ENCODE results near the gene CMC2. TPM values are rescaled to one million over a fixed set of nuclear protein-coding genes. Genes with fewer than 3 reads are reported as not detected.
A peak's percentile ranks its signal among the peaks of the same experiment; 100 is the strongest.

Gene CMC2
- total RNA-seq, 1 experiment from 2014 or later: 38.9 TPM

GRCh38 chr16:81035975-81036750 is 29.5 kb upstream of the CMC2 start:
- Histone ChIP-seq H3K36me3 (ENCODE audit: insufficient read depth, low read length) (peaks cover 10% of the 10 kb centered on the region; the same call in 1 of the 2 replicates), H3K9ac (ENCODE audit: low read length) (peak overlapping the region; percentile 74), H3K79me2 (ENCODE audit: low read length) (peaks cover 49% of the 10 kb centered on the region), H3K9me3 (ENCODE audit: low read length) (no peaks in the 10 kb centered on the region), H4K20me1 (ENCODE audit: insufficient read depth, low read depth, low read length) (0 out of 2 replicates have a peak, but pooled peaks cover 9% of the 10 kb centered on the region), H3K27ac (ENCODE audit: low read length) (0 out of 2 replicates have a peak overlapping the region, but pooled peaks have one; percentile 1), H3K4me2 (ENCODE audit: low read depth, low read length, poor library complexity, severe bottlenecking) (peak overlapping the region; percentile 89), H3K27me3 (ENCODE audit: low read length) (no peaks in the 10 kb centered on the region), H3K4me1 (ENCODE audit: low read length) (peaks cover 9% of the 10 kb centered on the region), H3K4me3 (ENCODE audit: low read length) (peak overlapping the region; percentile 75), H2AFZ (ENCODE audit: low read length) (no peak overlapping the region), H3K9me2 (replicated peaks; ENCODE audit: insufficient read depth, low read length) (no peaks in the 10 kb centered on the region)
- DNase-seq: peak; percentile 78

GRCh38 chr16:81035398-81035974 is 28.8 kb upstream of the CMC2 start, which contains the start of gene ATMIN:
TSS of gene ATMIN (plus strand) at chr16:81035842. CDS start at chr16:81035871, 29 bp downstream.
- Histone ChIP-seq H3K9me3 (ENCODE audit: low read length) (no peaks in the 10 kb centered on the region), H3K36me3 (ENCODE audit: insufficient read depth, low read length) (peaks cover 3% of the 10 kb centered on the region; the same call in 1 of the 2 replicates), H4K20me1 (ENCODE audit: insufficient read depth, low read depth, low read length) (0 out of 2 replicates have a peak, but pooled peaks cover 4% of the 10 kb centered on the region), H3K9ac (ENCODE audit: low read length) (peak within 1 kb of the TSS; percentile 74), H3K4me1 (ENCODE audit: low read length) (peaks cover 9% of the 10 kb centered on the region), H3K4me2 (ENCODE audit: low read depth, low read length, poor library complexity, severe bottlenecking) (peak within 1 kb of the TSS; percentile 89), H2AFZ (ENCODE audit: low read length) (no peak within 1 kb of the TSS), H3K9me2 (replicated peaks; ENCODE audit: insufficient read depth, low read length) (no peaks in the 10 kb centered on the region), H3K79me2 (ENCODE audit: low read length) (peaks cover 42% of the 10 kb centered on the region), H3K27ac (ENCODE audit: low read length) (0 out of 2 replicates have a peak within 1 kb of the TSS, but pooled peaks have one; percentile 1), H3K4me3 (ENCODE audit: low read length) (peak within 1 kb of the TSS; percentile 75), H3K27me3 (ENCODE audit: low read length) (no peaks in the 10 kb centered on the region)
- DNase-seq: peak; percentile 96

GRCh38 chr16:81029930-81030604 is 23.4 kb upstream of the CMC2 start:
- Histone ChIP-seq H3K79me2 (ENCODE audit: low read length) (no peaks in the 10 kb centered on the region), H3K27ac (ENCODE audit: low read length) (no peak overlapping the region), H3K9me2 (replicated peaks; ENCODE audit: insufficient read depth, low read length) (no peaks in the 10 kb centered on the region), H3K4me1 (ENCODE audit: low read length) (no peaks in the 10 kb centered on the region), H3K9ac (ENCODE audit: low read length) (no peak overlapping the region), H3K4me3 (ENCODE audit: low read length) (no peak overlapping the region), H3K27me3 (ENCODE audit: low read length) (no peaks in the 10 kb centered on the region), H3K4me2 (ENCODE audit: low read depth, low read length, poor library complexity, severe bottlenecking) (no peak overlapping the region), H3K36me3 (ENCODE audit: insufficient read depth, low read length) (peaks cover 23% of the 10 kb centered on the region), H4K20me1 (ENCODE audit: insufficient read depth, low read depth, low read length) (no peaks in the 10 kb centered on the region), H2AFZ (ENCODE audit: low read length) (no peak overlapping the region), H3K9me3 (ENCODE audit: low read length) (no peaks in the 10 kb centered on the region)
- no peak for DNase-seq

GRCh38 chr16:81026429-81026828 is 19.7 kb upstream of the CMC2 start:
- Histone ChIP-seq H3K4me1 (ENCODE audit: low read length) (no peaks in the 10 kb centered on the region), H3K4me2 (ENCODE audit: low read depth, low read length, poor library complexity, severe bottlenecking) (no peak overlapping the region), H3K9me2 (replicated peaks; ENCODE audit: insufficient read depth, low read length) (no peaks in the 10 kb centered on the region), H3K27me3 (ENCODE audit: low read length) (no peaks in the 10 kb centered on the region), H3K9ac (ENCODE audit: low read length) (no peak overlapping the region), H3K4me3 (ENCODE audit: low read length) (no peak overlapping the region), H3K27ac (ENCODE audit: low read length) (no peak overlapping the region), H3K9me3 (ENCODE audit: low read length) (no peaks in the 10 kb centered on the region), H3K36me3 (ENCODE audit: insufficient read depth, low read length) (peaks cover 45% of the 10 kb centered on the region), H2AFZ (ENCODE audit: low read length) (no peak overlapping the region), H3K79me2 (ENCODE audit: low read length) (no peaks in the 10 kb centered on the region), H4K20me1 (ENCODE audit: insufficient read depth, low read depth, low read length) (no peaks in the 10 kb centered on the region)
- DNase-seq: no peak

- H3K9me2 ChIP-seq (replicated peaks; ENCODE audit: insufficient read depth, low read length): no peaks in the 10 kb centered on the region
- no peaks in the 10 kb centered on the region for H3K9me3 ChIP-seq (ENCODE audit: low read length)
- H3K4me3 ChIP-seq (ENCODE audit: low read length): no peak overlapping the region
- H3K4me2 ChIP-seq (ENCODE audit: low read depth, low read length, poor library complexity, severe bottlenecking): no peak overlapping the region
- no peaks in the 10 kb centered on the region; the same call in none of the 2 replicates for H3K79me2 ChIP-seq (ENCODE audit: low read length)
- H3K36me3 ChIP-seq (ENCODE audit: insufficient read depth, low read length): peaks cover 72% of the 10 kb centered on the region
- no peak overlapping the region for H3K9ac ChIP-seq (ENCODE audit: low read length)
- no peak overlapping the region for H3K27ac ChIP-seq (ENCODE audit: low read length)
- H2AFZ ChIP-seq (ENCODE audit: low read length): no peak overlapping the region
- DNase-seq: no peak
- H3K4me1 ChIP-seq (ENCODE audit: low read length): no peaks in the 10 kb centered on the region
- H3K27me3 ChIP-seq (ENCODE audit: low read length): no peaks in the 10 kb centered on the region
- no peaks in the 10 kb centered on the region for H4K20me1 ChIP-seq (ENCODE audit: insufficient read depth, low read depth, low read length)
These were observed 11.8 kb upstream of the CMC2 start for GRCh38 chr16:81018496-81018895.

- Histone ChIP-seq H3K27me3 (ENCODE audit: low read length) (no peaks in the 10 kb centered on the region), H3K4me1 (ENCODE audit: low read length) (no peaks in the 10 kb centered on the region), H3K4me3 (ENCODE audit: low read length) (no peak overlapping the region), H2AFZ (ENCODE audit: low read length) (no peak overlapping the region), H3K4me2 (ENCODE audit: low read depth, low read length, poor library complexity, severe bottlenecking) (no peak overlapping the region), H4K20me1 (ENCODE audit: insufficient read depth, low read depth, low read length) (no peaks in the 10 kb centered on the region), H3K79me2 (ENCODE audit: low read length) (peaks cover 26% of the 10 kb centered on the region), H3K9me2 (replicated peaks; ENCODE audit: insufficient read depth, low read length) (no peaks in the 10 kb centered on the region), H3K27ac (ENCODE audit: low read length) (no peak overlapping the region), H3K9me3 (ENCODE audit: low read length) (no peaks in the 10 kb centered on the region), H3K9ac (ENCODE audit: low read length) (no peak overlapping the region), H3K36me3 (ENCODE audit: insufficient read depth, low read length) (peaks cover 50% of the 10 kb centered on the region)
- DNase-seq: no peak
These were observed 8.0 kb upstream of the CMC2 start for GRCh38 chr16:81014672-81015071.

- Histone ChIP-seq H3K9me2 (replicated peaks; ENCODE audit: insufficient read depth, low read length) (no peaks in the 10 kb centered on the region), H3K79me2 (ENCODE audit: low read length) (peaks cover 43% of the 10 kb centered on the region), H3K9ac (ENCODE audit: low read length) (no peak overlapping the region), H3K9me3 (ENCODE audit: low read length) (no peaks in the 10 kb centered on the region), H2AFZ (ENCODE audit: low read length) (no peak overlapping the region), H3K27me3 (ENCODE audit: low read length) (no peaks in the 10 kb centered on the region), H3K27ac (ENCODE audit: low read length) (no peak overlapping the region), H3K4me1 (ENCODE audit: low read length) (peaks cover 14% of the 10 kb centered on the region), H3K36me3 (ENCODE audit: insufficient read depth, low read length) (peaks cover 44% of the 10 kb centered on the region), H3K4me2 (ENCODE audit: low read depth, low read length, poor library complexity, severe bottlenecking) (no peak overlapping the region), H3K4me3 (ENCODE audit: low read length) (no peak overlapping the region), H4K20me1 (ENCODE audit: insufficient read depth, low read depth, low read length) (0 out of 2 replicates have a peak, but pooled peaks cover 4% of the 10 kb centered on the region)
- no peak for DNase-seq
These were observed 6.3 kb upstream of the CMC2 start for GRCh38 chr16:81012974-81013373.

GRCh38 chr16:81008505-81008789 is 1.8 kb upstream of the CMC2 start:
- peak overlapping the region; percentile 97 for H3K9ac ChIP-seq (ENCODE audit: low read length)
- DNase-seq: no peak

More at GRCh38 chr16:81008505-81008789, 1.8 kb upstream of the CMC2 start:
- peaks cover 5% of the 10 kb centered on the region; the same call in 1 of the 2 replicates for H4K20me1 ChIP-seq (ENCODE audit: insufficient read depth, low read depth, low read length)
- no peak overlapping the region for H2AFZ ChIP-seq (ENCODE audit: low read length)
- no peaks in the 10 kb centered on the region for H3K9me2 ChIP-seq (replicated peaks; ENCODE audit: insufficient read depth, low read length)
- H3K27ac ChIP-seq (ENCODE audit: low read length): peak overlapping the region; percentile 82
- no peaks in the 10 kb centered on the region for H3K9me3 ChIP-seq (ENCODE audit: low read length)
- no peaks in the 10 kb centered on the region for H3K27me3 ChIP-seq (ENCODE audit: low read length)
- H3K36me3 ChIP-seq (ENCODE audit: insufficient read depth, low read length): peaks cover 12% of the 10 kb centered on the region; the same call in 1 of the 2 replicates
- peaks cover 79% of the 10 kb centered on the region for H3K79me2 ChIP-seq (ENCODE audit: low read length)
- peak overlapping the region; percentile 98 for H3K4me3 ChIP-seq (ENCODE audit: low read length)
- peak overlapping the region; percentile 76 for H3K4me2 ChIP-seq (ENCODE audit: low read depth, low read length, poor library complexity, severe bottlenecking)
- peaks cover 36% of the 10 kb centered on the region for H3K4me1 ChIP-seq (ENCODE audit: low read length)
